DND-41 (cell line): ENCODE measurements around the gene EGF.
"Not testable (repeated sequence)": the region's sequence is repeated elsewhere in the genome, so short reads cannot be mapped to it uniquely, and the experiment has no call there.

Source experiments
- ATAC-seq: fragments of 200-7000 bp; cut with Tn5 transposase; 3 replicates; pipeline ENCODE4 v1.9.1; 2021; ENCODE audit warnings: low read depth; ENCODE audit not compliant: insufficient read depth
- DNase-seq: peaks from one replicate; pipeline ENCODE4 v3.0.0-alpha.2; 2020
- H2AFZ ChIP-seq: 2 replicates; pipeline ENCODE4 v1.6.0; 2012; ENCODE audit warnings: low read depth, low read length
- H3K27ac ChIP-seq: 2 replicates; pipeline ENCODE4 v1.5.1; 2012; ENCODE audit warnings: low read length, inconsistent platforms
- H3K27me3 ChIP-seq: fragments of 200-600 bp; sonication (generic); 2 replicates; pipeline ENCODE4 v1.6.0; 2012; ENCODE audit warnings: low read length, mild to moderate bottlenecking, inconsistent platforms; ENCODE audit not compliant: insufficient read depth, poor library complexity
- H3K36me3 ChIP-seq: 2 replicates; pipeline ENCODE4 v1.5.1; 2012; ENCODE audit warnings: low read length, inconsistent platforms; ENCODE audit not compliant: insufficient read depth
- H3K4me1 ChIP-seq: 2 replicates; pipeline ENCODE4 v1.5.1; 2012; ENCODE audit warnings: mild to moderate bottlenecking, low read length; ENCODE audit not compliant: insufficient read depth
- H3K4me2 ChIP-seq: 2 replicates; pipeline ENCODE4 v1.6.0; 2012; ENCODE audit warnings: mild to moderate bottlenecking, moderate library complexity, low read length, inconsistent platforms; ENCODE audit not compliant: insufficient read depth
- H3K4me3 ChIP-seq, 2 experiments: fragments of 200-600 bp in 1 of 2; shearing (Covaris generic) in 1 of 2; 2 replicates each; pipeline ENCODE4 v1.5.1; 2012 to 2016; ENCODE audit warnings: inconsistent platforms in 2 of 2, low read length in 2 of 2, mild to moderate bottlenecking in 2 of 2, low read depth in 1 of 2, moderate library complexity in 1 of 2
- H3K79me2 ChIP-seq: 2 replicates; pipeline ENCODE4 v1.6.0; 2012; ENCODE audit warnings: low read length, inconsistent platforms; ENCODE audit not compliant: insufficient read depth
- H3K9ac ChIP-seq: 2 replicates; pipeline ENCODE4 v1.6.0; 2012; ENCODE audit warnings: low read depth, mild to moderate bottlenecking, inconsistent platforms, low read length, moderate library complexity
- H3K9me3 ChIP-seq: 2 replicates; pipeline ENCODE4 v1.5.1; 2012; ENCODE audit warnings: low read length, moderate library complexity, mild to moderate bottlenecking, inconsistent platforms; ENCODE audit not compliant: insufficient read depth, severe bottlenecking
- H4K20me1 ChIP-seq: 2 replicates; pipeline ENCODE4 v1.6.0; 2012; ENCODE audit warnings: low read length; ENCODE audit not compliant: insufficient read depth
- EZH2 ChIP-seq: IDR thresholded peaks from 3 replicates; pipeline ENCODE4 v1.6.1; 2012; ENCODE audit warnings: borderline replicate concordance, low read depth, mild to moderate bottlenecking, moderate library complexity, low read length, inconsistent platforms; ENCODE audit not compliant: severe bottlenecking
- TF ChIP-seq, protein P1 (sequence below): IDR thresholded peaks from 2 replicates; pipeline ENCODE4 v1.5.1; 2012; ENCODE audit warnings: borderline replicate concordance, low read length, moderate library complexity, mild to moderate bottlenecking; ENCODE audit not compliant: poor library complexity, severe bottlenecking; ENCODE audit errors: extremely low read depth

Gene EGF

DNA sequence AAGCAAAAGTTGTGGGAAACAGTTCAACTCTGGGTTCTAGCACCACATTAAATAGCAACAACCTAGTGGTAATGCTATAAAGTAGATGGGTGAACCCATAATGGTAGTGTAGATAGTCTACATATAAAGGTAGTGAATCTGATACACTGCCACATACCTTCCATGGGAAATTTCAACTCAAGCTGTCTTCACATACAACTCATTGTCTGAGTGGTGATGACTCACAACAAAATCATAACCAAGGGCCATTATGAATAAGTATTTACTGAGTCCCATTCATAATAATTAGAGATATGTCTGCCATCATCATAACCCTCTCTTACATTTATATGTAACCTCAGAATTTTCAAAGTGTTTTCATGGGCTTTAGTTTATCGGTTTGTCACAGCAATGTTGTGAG is 34.8 kb downstream of the EGF start:
- H3K4me2 ChIP-seq = no peak overlapping the region
- H3K9me3 ChIP-seq = no peaks in the 10 kb centered on the region
- H3K4me1 ChIP-seq = no peaks in the 10 kb centered on the region
- no peaks in the 10 kb centered on the region for H4K20me1 ChIP-seq
- no peaks in the 10 kb centered on the region for H3K36me3 ChIP-seq
- H3K79me2 ChIP-seq = no peaks in the 10 kb centered on the region
- H3K27ac ChIP-seq = no peak overlapping the region
- no peak overlapping the region for H3K9ac ChIP-seq
- TF ChIP-seq, protein P1, sequence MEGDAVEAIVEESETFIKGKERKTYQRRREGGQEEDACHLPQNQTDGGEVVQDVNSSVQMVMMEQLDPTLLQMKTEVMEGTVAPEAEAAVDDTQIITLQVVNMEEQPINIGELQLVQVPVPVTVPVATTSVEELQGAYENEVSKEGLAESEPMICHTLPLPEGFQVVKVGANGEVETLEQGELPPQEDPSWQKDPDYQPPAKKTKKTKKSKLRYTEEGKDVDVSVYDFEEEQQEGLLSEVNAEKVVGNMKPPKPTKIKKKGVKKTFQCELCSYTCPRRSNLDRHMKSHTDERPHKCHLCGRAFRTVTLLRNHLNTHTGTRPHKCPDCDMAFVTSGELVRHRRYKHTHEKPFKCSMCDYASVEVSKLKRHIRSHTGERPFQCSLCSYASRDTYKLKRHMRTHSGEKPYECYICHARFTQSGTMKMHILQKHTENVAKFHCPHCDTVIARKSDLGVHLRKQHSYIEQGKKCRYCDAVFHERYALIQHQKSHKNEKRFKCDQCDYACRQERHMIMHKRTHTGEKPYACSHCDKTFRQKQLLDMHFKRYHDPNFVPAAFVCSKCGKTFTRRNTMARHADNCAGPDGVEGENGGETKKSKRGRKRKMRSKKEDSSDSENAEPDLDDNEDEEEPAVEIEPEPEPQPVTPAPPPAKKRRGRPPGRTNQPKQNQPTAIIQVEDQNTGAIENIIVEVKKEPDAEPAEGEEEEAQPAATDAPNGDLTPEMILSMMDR = no peak
- no peak for TF ChIP-seq EZH2
- ATAC-seq (no peak), DNase-seq (no peak)
- no peak overlapping the region for H3K4me3 ChIP-seq
- H2AFZ ChIP-seq = no peak overlapping the region
- H3K27me3 ChIP-seq = no peaks in the 10 kb centered on the region

DNA sequence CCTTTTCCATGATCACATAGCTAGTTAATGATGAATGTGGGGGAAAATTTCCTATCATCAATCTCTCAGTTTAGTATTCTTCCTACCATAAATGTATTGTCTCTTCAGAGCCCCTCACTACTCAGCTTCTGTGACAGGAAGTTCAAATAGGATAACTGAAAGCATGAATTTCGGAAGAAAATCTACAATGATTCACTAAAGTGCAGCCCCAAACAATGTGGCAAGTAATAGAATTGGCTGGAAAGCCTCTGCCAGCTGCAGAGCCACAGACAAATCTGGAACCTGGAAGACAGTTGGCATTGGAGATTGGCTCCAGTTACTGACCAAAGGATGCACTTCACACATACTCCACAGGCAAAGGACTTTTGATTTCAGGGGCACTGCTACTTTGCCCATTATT is 35.2 kb downstream of the EGF start:
- H3K27ac ChIP-seq = no peak overlapping the region
- DNase-seq (no peak), ATAC-seq (no peak)
- H3K9ac ChIP-seq = no peak overlapping the region
- no peaks in the 10 kb centered on the region for H3K4me1 ChIP-seq
- H3K36me3 ChIP-seq = no peaks in the 10 kb centered on the region
- H3K9me3 ChIP-seq = no peaks in the 10 kb centered on the region
- no peak overlapping the region for H2AFZ ChIP-seq
- H3K4me3 ChIP-seq = no peak overlapping the region
- H4K20me1 ChIP-seq = no peaks in the 10 kb centered on the region
- H3K79me2 ChIP-seq = no peaks in the 10 kb centered on the region
- no peaks in the 10 kb centered on the region for H3K27me3 ChIP-seq
- TF ChIP-seq, protein P1 = no peak
- no peak for TF ChIP-seq EZH2
- no peak overlapping the region for H3K4me2 ChIP-seq

DNA sequence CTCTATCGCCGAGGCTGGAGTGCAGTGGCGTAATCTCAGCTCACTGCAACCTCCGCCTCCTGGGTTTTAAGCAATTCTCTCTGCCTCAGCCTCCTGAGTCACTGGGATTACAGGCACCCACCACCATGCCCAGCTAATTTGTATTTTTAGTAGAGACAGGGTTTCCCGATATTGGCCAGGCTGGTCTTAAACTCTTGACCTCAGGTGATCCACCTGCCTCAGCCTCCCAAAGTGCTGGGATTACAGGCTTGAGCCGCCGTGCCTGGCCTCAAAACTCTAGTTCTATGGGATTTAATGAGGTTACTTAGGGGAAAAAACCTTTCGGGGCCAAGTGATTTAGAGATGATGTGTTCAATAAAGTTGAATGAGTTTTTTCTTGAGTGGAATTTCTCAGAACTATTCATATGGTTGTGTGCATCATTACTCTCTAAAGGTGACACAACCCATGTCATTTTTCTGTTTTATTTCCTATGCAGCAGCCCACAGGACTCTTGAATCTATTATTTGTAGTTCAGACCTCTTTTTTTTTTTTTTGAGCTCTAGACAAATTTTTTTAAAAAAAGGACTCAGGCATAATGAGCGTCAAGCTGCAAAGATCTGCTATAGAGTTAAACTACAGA is 36.5 kb downstream of the EGF start:
- not testable (repeated sequence) for H3K9ac ChIP-seq, H3K36me3 ChIP-seq, DNase-seq, H3K9me3 ChIP-seq, H3K27ac ChIP-seq, H3K27me3 ChIP-seq, H3K4me2 ChIP-seq, ATAC-seq, H4K20me1 ChIP-seq, H2AFZ ChIP-seq, H3K79me2 ChIP-seq, H3K4me3 ChIP-seq, H3K4me1 ChIP-seq

DNA sequence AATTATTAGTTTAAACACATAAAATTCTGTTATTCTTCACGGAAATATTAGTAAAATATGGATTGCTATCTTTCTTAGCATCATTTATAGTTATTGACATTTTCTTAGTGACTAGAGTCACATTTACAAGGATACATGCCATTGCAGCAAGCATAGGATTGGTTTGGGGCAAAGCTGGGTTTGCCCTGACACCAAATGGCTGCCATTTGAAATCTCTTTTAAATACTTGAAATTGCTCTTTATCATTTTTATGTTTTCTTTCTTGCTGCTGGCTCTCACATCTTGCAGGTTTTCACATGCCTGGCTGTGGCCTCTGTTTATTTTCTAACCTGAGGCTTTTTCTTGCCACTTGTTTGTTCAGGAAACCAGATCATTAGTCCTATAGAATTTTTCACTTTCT is 39.9 kb downstream of the EGF start:
- Histone ChIP-seq H3K27me3 (no peaks in the 10 kb centered on the region), H3K79me2 (no peaks in the 10 kb centered on the region), H3K4me3 (no peak overlapping the region), H3K4me2 (no peak overlapping the region), H2AFZ (no peak overlapping the region), H3K36me3 (no peaks in the 10 kb centered on the region), H3K4me1 (no peaks in the 10 kb centered on the region), H3K27ac (no peak overlapping the region), H4K20me1 (no peaks in the 10 kb centered on the region), H3K9me3 (no peaks in the 10 kb centered on the region), H3K9ac (no peak overlapping the region)
- TF ChIP-seq EZH2 = no peak
- TF ChIP-seq, protein P1 = no peak
- ATAC-seq (no peak), DNase-seq (no peak)
